Activated CD8-positive, alpha-beta memory T cell treated with anti-CD3 and anti-CD28 coated beads for 36 hours (primary cell): Measurements from ENCODE around the gene SPESP1. TPM values are rescaled to one million over a fixed set of nuclear protein-coding genes. Genes with fewer than 3 reads are reported as not detected.

ENCODE experiments used
- CTCF ChIA-PET: fragments of 350-600 bp; sonication (Branson Sonifier 250); formaldehyde crosslinking; loops from one replicate; lab custom pipeline; 2021; ENCODE audit warnings: antibody characterized with exemption; lab: Charles Lee
- POLR2A ChIA-PET: fragments of 350-600 bp; sonication (Branson Sonifier 250); formaldehyde crosslinking; loops from one replicate; lab custom pipeline; 2021; ENCODE audit warnings: antibody characterized with exemption; lab: Charles Lee
- total RNA-seq, 2 experiments: library from RNA; stranded (reverse); gene quantifications; one replicate each; pipeline ENCODE4 v1.2.3, GENCODE V29; 2021

Gene SPESP1
- total RNA-seq, 2 experiments from 2014 or later, result 0.90 to 0.99 TPM

GRCh38 chr15:68989541-68990230 lies 59.4 kb downstream of the SPESP1 start:
- POLR2A ChIA-PET, result no interaction called here
- CTCF ChIA-PET, result no interaction called here

DNA sequence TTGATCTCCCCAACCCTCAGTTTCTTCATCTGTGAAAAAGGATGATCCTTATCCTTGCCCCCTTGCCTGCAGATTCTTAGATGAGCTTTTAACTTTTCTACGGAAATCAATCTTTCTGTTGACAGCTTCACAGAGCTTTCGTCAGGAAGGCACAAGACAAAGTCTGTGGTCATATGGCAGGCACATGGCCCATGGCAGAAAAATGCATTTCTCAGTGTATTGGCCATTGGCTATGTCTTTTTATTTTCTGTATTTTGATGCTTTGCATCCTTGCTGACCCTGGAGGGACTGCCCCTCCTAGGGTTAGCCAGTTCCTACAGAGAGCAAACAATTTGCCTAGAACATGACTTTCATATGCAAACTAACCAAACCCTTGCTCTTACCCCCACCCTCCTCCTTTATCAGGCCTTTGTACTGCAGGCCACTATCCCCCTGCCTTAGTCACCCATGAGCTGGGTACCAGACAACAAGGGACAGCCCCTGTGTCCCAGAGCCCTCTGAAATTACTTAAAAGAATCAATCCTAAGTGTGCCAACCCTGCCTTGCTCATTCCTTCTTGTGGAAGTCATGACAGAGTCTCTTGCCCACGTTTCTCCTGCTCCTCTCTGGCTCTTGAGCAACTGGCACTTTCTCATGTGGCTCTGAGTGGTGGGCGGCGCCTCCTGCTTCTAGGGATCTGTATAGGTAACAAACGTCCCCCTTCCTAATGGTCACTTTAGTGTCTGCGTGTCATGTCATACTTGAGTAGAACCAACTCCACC lies 60.1 kb downstream of the SPESP1 start:
- ChIA-PET CTCF (no interaction called here), POLR2A (no interaction called here)

DNA sequence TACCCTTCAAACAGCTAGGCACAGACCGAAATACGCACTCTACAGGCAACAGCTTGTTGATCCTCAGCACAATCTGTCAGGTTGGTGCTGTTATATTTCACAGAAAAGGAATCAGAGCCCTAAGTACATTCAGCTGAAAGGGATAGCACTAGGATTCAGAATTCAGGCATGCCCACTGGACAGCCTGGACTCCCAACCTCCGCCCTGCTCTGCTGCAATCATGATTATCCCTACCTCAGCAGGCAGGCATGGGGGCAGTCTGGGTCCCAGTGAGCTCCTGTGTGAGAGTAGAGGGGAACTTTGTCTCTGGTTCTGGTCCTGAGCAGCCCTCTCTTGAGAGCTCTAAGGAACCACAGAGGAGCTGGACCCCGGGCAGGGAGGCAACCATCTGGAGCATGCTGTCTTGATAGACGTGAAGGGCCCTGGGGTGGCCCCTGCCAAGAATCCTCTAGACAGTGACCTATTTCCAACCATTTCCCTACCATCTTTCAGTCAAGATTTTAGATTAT lies 60.7 kb downstream of the SPESP1 start:
- CTCF ChIA-PET, result no interaction called here
- POLR2A ChIA-PET, result no interaction called here

GRCh38 chr15:68991723-68992122 lies 61.4 kb downstream of the SPESP1 start:
- CTCF ChIA-PET, result no interaction called here
- POLR2A ChIA-PET, result no interaction called here

DNA sequence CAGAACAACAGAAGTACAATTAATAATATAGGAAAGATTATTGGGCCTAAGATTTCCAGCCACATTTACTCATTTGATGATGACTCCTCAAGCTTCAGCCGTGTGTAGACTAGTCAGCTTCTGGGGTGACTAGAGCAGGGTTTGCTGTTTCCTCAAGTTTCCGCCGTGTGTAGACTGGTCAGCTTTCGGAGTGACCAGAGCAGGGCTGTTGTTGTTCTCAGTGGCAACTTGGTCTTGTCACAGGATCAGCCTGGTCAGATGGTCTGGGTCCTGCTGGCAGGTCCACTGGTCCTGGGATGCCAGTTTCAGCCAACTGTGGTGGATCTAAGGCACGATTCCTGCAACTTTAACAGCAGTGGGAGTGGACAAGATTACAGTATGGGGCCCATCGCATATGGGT lies 62.4 kb downstream of the SPESP1 start:
- ChIA-PET POLR2A (no interaction called here), CTCF (no interaction called here)

- ChIA-PET POLR2A (no interaction called here), CTCF (no interaction called here)
Measured at GRCh38 chr15:68993276-68993675, 63.0 kb downstream of the SPESP1 start.

- ChIA-PET POLR2A (no interaction called here), CTCF (no interaction called here)
Measured at GRCh38 chr15:68994149-68994548, 63.8 kb downstream of the SPESP1 start.

- ChIA-PET CTCF (no interaction called here), POLR2A (no interaction called here)
Measured at GRCh38 chr15:68994981-68995761, 64.8 kb downstream of the SPESP1 start.

Other genes starting within 250 kb of the SPESP1 start
- gene ANP32A, start 109.6 kb upstream of the SPESP1 start, total RNA-seq, result 100 to 1,000 TPM; 265 to 270 TPM
- gene NOX5, start 84.2 kb downstream of the SPESP1 start, total RNA-seq, result not detected
- gene GLCE, start 230.1 kb downstream of the SPESP1 start, total RNA-seq, result 1 to 10 TPM; 5.3 to 6.1 TPM